Endometrial microvascular endothelial cells (primary cell): ENCODE results near the gene FHAD1. TPM values are rescaled to one million over a fixed set of nuclear protein-coding genes. Genes with fewer than 3 reads are reported as not detected.
"Not testable (repeated sequence)": the region's sequence is repeated elsewhere in the genome, so short reads cannot be mapped to it uniquely, and the experiment has no call there.

Experiments used
- in situ Hi-C: cut with HindIII; loops from 2 replicates; pipeline ENCODE4 v1.10.0; 2017; ENCODE audit warnings: low sequenced_read_pairs, low pct_unique_long_range_greater_than_20kb; ENCODE audit errors: inconsistent ontology term
- total RNA-seq: library from RNA; depleted of rRNA; stranded (reverse); fragments of >200 nt; gene quantifications from one replicate; pipeline ENCODE4 v1.2.3, GENCODE V29; 2015; ENCODE audit errors: inconsistent ontology term

The FHAD1 gene
- total RNA-seq, 1 donor from 2014 or later = 1.2 TPM

- in situ Hi-C loops = loop anchor here (10.0 to 25.0 kb wide), 2 partner anchors 80 to 302 kb away; no protein-coding TSS in a partner anchor
Observed at GRCh38 chr1:15414445-15414983, 167.5 kb downstream of the FHAD1 start.

GRCh38 chr1:15417059-15417934, 170.3 kb downstream of the FHAD1 start:
- in situ Hi-C loops = loop anchor here (10.0 to 25.0 kb wide), 2 partner anchors 82 to 305 kb away; no protein-coding TSS in a partner anchor

DNA sequence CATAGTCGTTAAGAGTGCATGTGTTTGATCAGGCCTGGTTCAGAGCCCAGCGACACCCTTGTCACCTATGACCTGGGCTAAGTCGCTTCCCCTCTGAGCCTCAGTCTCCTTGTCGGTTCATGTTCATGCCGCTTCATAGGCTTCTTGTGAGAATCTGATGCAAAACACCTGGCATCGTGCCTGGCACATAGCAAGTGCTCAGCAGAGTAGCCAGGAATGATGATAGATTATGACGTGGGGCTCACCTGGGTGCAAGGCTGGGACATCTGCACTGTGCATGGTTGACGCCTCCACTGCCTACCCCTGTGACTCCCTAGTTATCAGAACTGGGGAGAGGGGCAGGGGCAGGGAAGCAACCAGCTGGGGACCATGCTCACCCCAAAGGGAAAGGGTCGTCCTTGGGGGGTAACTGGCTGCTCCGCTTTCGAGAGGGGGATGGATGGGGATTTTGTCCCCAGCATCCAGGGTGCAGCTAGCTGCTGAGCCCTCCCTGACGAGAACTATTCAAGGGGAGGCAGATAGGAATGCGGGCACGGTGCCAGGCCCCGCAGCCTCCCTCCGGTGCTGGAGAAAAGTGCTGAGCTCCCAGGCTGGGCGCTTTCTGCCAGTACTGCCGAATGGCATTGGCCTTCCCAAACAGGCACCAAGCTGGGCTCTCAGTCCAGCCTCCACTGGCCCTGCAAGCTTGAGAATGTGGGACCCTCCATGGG, 171.9 kb downstream of the FHAD1 start:
- in situ Hi-C loops = loop anchor here (10.0 to 25.0 kb wide), 2 partner anchors 84 to 307 kb away; no protein-coding TSS in a partner anchor

- in situ Hi-C loops = loop anchor here (25.0 kb wide), 1 partner anchor 309 kb away; no protein-coding TSS in a partner anchor
Observed at GRCh38 chr1:15420853-15421465, 173.9 kb downstream of the FHAD1 start.

GRCh38 chr1:15422871-15423270, 175.8 kb downstream of the FHAD1 start:
- in situ Hi-C loops = loop anchor here (25.0 kb wide), 1 partner anchor 311 kb away; no protein-coding TSS in a partner anchor

DNA sequence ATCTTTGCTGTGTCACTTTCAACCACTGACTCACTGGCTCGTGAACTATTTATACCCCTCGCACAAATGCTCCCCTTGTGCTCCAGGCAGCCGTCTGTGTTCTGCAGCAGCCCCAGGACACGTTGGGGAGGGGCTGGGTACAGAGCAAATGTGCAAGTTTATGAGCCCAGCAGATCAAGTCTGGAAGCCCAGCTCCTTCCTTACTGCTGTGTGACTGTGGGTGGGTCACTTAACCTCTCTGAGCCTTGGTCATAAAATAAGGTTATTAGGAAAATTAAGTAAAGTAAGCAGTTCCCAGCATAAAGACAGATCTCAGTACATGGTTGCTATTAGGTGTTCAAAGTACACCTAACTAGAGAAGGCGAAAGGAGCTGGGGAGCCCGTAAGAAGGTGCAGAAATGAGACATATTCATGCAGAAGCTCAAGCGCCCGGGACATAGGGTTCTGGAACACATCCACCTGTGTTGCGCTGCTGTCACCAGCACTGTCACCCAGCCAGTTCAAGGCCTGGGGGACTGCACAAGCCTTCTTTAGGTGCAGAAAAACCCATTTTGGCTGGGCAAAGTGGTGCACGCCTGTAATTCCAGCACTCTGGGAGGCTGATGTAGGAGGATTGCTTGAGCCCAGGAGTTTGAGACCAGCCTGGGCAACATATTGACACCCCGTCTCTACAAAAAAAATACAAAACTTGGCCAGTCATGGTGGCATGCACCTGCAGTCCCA, 176.5 kb downstream of the FHAD1 start:
- in situ Hi-C loops = loop anchor here (25.0 kb wide), 1 partner anchor 311 kb away; no protein-coding TSS in a partner anchor

GRCh38 chr1:15424146-15424667, 177.2 kb downstream of the FHAD1 start:
- in situ Hi-C loops = loop anchor here (25.0 kb wide), 1 partner anchor 312 kb away; no protein-coding TSS in a partner anchor

- in situ Hi-C loops = loop anchor here (25.0 kb wide), 1 partner anchor 313 kb away; no protein-coding TSS in a partner anchor
Observed at GRCh38 chr1:15424981-15425380, 178.0 kb downstream of the FHAD1 start.

DNA sequence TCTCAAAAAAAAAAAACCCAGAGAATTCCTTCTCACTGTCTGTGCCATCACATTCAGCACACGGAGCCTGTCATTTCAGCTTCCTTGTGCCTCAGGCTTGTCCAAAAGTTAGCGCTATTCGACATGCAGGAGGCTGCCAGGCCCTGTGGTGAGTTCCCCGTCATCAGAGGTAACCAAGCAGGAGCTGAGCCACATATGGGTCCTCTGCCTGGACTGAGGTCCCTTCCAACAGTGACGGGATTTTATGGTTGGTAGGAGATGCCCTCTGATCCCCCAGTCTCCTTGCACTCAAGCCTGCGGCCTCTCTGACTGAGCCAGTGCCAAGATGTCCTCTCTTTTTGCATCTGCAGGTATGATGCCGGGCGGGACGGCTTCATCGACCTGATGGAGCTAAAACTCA, 178.5 kb downstream of the FHAD1 start:
- in situ Hi-C loops = no loop called here

DNA sequence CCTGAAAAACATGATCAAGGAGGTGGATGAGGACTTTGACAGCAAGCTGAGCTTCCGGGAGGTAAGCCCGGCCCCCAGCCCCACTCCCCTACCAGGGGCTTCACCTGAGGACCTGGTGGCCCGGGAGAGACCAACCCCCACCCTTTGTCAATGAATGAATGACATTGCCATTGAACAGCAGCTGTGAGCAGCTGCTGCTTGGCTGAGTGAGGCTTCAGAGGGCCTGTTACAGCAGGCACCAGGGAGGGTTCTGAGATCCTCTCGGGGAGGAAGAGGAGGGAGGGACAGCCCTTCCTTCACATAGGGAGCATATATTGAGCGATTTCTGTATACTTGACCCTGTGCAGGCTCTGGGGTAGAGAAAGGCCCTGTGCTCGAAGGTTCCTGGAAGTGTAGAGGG, 178.9 kb downstream of the FHAD1 start:
- in situ Hi-C loops = no loop called here

- in situ Hi-C loops = no loop called here
Observed at GRCh38 chr1:15426492-15427279, 179.7 kb downstream of the FHAD1 start.

- in situ Hi-C loops = no loop called here
Observed at GRCh38 chr1:15427280-15427666, 180.2 kb downstream of the FHAD1 start.

GRCh38 chr1:15428252-15428651, 181.2 kb downstream of the FHAD1 start:
- in situ Hi-C loops = not testable (repeated sequence)

- in situ Hi-C loops = no loop called here
Observed at GRCh38 chr1:15428815-15429435, 181.9 kb downstream of the FHAD1 start.

DNA sequence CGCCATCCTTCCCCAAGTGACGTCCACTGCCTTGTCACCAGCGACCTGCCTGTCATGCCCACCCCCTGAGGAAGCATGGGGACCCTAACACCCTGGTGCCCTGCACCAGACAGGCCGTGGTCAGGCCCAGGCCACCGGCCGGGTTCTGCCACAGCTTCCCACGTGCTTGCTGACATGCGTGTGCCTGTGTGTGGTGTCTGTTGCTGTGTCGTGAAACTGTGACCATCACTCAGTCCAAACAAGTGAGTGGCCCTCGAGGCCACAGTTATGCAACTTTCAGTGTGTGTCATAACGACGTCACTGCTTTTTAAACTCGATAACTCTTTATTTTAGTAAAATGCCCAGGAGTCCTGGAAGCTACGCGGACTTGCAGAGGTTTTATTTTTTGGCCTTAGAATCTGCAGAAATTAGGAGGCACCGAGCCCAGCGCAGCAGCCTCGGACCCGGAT, 182.7 kb downstream of the FHAD1 start:
- in situ Hi-C loops = no loop called here

- in situ Hi-C loops = no loop called here
Observed at GRCh38 chr1:15430787-15431570, 184.0 kb downstream of the FHAD1 start.
